ENCODE measurements around the gene ALDH3B1.

The ALDH3B1 gene

DNA sequence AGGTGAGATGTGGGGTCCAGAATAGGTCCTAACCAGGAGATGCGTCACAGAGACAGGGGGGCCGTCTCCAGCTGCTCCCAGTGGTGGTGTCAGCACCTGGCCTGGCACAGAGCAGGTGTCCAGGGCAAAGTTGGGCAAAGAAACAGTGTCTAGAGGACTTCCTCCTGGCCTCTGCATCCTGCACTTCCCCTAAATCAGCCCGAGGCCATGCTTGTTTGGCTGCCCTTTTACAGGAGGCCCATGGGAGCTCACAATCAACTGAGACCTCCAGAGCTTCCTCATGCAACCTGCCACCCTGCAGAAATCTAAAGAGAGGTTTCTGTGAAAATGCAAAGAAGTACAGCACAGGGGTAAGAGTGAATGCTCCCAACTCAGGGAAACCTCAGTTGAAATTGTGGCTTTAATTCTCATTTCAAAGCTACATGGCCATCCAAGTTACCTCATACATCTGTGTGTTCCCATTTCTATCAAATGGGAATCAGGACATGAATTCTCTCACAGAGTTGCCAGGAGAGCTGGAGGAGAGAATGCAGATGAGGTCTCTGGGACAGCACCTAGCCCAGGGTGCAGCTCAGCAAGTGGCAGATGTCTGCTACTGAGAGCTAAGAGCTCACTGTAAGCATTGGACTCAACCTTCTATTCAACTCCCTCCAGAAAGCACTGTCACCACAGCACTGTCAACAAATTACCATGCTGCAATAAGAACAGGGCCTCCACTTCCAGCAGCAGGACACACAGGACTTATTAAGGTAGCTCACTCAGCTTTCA lies 61.3 kb downstream of the ALDH3B1 start:
- DNase-seq (ENCODE audit: low spot score) = no peak

DNA sequence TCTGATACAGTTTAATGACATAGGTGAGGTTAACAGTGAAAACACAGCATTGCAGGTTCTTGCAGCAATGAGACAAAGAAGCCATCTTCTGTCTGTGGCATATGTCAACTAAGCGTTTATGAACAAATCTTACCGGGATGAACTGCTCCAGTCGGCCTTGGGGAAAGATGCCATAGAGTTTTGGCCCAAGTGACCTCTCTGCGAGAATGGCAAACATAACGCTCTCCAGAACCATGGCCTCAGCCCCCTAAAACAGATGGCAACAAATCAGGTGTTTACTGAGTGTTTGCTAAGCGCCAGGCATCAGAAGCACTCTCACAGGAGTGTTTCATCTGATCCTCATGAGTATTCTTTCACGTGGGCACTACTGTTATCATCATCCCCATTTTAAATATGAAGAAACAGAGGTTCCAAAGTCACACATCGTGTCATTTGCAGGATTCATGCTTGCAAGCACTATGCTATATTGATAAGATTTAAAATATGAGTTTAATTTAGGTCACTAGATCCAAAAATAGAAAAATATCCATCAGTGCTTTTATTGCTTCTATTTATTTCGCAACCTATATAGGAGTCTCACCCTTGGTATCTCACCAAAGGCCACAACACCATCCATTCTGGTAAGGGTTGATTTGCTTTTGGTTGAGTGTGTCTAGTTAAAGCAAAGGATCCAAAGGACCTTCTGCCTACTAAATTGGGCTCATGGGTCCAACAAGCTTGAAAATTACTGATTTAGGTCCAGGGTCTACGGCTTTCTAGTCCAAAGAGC lies 64.6 kb downstream of the ALDH3B1 start:
- no peak for DNase-seq (ENCODE audit: low spot score)

DNA sequence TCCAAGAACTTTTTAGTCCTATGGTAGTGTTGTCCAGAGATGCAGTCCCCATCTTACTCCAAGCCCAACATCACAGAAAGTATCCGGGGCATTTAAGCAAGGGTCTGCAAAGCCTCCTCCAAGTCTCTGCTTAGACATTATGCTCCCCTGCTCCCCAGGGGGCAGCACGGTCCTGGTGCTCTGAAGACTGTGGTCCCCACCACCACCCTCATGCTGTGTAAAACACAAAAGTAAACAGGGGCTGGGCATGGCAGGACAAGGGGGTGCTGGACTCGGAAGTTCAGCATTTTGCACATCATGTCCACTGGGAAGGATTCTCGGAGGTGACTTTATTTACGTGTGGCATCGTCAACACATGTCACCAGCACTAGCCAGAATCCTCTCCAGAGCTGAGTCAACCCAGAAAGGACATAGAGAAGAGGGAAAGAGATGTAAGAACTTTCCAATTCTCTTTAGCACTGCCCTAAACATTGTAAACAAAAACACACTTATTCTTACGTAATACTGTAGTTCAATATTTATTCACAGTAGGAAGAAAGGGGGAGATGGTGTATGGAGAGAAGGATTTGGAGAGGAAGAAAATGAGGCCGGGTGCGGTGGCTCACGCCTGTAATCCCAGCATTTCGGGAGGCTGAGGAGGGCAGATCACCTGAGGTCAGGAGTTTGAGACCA lies 66.4 kb downstream of the ALDH3B1 start:
- DNase-seq (ENCODE audit: low spot score) = peak; percentile 69

DNA sequence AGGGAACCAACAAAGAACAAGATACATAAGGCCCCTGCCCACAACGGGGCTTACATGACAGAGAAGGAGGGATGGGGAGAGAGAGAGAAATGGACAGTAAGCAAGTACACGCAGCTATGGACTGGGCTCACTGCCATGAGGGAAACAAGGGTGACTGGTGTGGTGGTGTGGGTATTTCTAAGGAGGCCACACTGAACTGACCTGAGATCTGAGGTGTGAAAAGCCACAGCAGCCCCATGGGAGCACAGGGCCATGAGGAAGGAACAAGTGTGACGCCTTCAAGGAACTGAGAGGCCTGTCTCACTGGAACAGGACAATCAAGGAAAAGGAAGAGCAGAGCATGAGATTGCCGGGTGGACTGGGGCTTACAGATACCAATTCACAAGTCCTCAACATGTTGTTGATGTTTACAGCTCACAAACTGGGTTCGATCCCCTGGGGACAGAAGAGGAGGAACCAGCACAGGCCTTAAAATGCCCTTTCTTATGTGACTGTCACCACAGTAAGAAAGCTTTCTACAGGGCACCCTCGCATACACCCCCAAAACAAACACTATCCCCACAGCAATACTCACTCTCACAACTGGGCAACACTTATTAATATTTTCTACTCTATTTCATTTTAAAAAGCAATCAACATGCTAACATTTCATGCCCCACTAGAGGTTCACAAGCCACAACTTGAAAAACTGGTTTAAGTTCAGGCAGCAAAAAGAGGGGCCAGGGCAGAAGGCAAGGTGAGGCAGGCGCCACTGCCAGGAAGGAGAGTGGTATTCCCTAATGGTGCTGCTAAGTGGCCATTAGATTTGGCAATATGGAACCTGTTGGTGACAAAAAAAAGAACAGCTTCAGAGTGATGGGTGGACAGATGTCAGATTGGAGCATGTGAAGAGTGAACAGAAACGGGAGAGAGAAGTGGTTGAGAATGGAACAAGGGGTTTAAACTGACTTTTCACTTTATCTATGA lies 67.8 kb downstream of the ALDH3B1 start:
- no peak for DNase-seq (ENCODE audit: low spot score)
